Activated T-cell treated with anti-CD3 and anti-CD28 coated beads, Interleukin-2, amount 50 U/mL, for 1 hour (primary cell): Measurements from ENCODE around the gene EXOC3L1.

ENCODE experiments used
- DNase-seq: peaks from one replicate; pipeline ENCODE4 v3.0.0-alpha.2; 2020

Gene EXOC3L1

DNA sequence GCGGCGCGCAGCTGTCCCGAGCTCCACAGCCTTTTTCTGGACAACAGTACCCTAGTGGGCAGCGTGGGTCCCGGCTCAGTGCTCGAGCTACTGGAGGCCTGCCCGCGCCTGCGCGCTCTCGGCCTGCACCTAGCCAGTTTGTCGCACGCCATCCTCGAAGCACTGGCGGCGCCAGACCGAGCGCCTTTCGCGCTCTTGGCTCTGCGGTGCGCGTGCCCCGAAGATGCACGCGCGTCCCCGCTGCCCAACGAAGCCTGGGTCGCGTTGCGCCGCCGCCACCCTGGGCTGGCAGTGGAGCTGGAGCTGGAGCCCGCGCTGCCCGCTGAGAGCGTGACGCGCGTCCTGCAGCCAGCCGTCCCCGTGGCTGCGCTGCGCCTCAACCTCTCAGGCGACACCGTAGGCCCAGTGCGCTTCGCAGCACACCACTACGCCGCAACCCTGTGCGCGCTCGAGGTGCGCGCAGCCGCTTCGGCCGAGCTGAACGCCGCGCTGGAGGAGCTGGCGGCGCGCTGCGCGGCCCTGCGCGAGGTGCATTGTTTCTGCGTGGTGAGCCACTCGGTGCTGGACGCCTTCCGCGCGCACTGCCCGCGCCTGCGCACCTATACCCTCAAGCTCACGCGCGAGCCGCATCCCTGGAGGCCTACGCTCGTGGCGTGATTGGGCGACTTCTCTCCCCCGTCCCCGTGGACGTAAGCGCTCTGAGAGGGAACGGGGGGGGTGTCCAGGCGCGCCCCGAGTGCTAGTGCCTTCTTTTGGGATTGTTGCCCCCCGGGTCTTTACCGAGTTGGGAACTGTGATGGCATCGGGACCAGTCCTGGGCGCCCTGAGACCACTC is 26.6 kb downstream of the EXOC3L1 start:
- DNase-seq, result peak; percentile 59

DNA sequence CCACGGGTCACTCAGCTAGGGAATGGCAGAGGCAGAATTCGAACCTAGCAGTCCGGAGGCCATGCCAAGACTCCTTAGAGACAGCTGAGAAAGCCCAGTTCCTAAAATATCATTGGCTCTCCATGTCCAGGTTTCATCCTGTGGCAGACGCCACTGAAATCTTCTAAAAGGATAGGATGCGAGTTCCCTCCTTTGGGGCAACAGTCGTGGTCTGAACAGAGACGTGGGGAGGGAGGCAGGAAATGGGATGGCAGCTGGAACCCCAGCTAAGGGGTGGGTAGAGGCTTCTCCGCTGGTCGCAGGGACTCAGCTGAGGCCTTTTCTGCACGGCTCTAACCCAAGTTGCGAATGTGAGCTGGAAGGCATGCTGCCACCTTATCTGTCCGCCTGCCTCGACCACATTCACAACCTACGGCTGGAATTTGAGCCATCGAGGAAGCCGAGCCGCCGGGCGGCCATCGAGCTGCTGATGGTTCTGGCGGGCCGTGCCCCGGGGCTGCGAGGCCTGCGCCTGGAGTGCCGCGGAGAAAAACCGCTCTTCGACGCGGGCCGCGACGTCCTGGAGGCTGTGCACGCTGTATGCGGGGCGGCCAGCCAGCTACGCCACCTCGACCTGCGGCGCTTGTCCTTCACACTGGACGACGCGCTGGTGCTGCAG is 27.3 kb downstream of the EXOC3L1 start:
- no peak for DNase-seq

DNA sequence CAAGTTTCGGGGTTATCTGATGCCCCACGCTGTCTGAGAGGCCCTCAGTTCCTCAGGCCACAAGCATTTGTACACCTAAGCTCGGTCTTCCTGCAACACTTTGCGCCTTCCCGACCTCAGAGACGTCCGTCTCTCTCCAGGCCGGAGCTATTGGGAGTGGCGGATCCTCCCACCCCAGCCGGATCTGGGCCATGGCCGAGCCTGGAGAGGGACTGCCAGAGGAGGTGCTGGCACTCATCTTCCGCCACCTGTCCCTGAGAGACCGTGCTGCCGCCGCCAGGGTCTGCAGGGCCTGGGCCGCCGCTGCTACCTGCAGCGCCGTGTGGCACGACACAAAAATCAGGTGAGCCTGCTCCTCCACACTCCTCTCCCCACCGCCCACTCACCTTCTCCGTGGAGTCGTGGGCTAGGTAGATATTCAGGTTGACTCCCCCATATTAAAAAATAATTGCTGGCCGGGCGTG is 28.3 kb downstream of the EXOC3L1 start:
- no peak for DNase-seq

DNA sequence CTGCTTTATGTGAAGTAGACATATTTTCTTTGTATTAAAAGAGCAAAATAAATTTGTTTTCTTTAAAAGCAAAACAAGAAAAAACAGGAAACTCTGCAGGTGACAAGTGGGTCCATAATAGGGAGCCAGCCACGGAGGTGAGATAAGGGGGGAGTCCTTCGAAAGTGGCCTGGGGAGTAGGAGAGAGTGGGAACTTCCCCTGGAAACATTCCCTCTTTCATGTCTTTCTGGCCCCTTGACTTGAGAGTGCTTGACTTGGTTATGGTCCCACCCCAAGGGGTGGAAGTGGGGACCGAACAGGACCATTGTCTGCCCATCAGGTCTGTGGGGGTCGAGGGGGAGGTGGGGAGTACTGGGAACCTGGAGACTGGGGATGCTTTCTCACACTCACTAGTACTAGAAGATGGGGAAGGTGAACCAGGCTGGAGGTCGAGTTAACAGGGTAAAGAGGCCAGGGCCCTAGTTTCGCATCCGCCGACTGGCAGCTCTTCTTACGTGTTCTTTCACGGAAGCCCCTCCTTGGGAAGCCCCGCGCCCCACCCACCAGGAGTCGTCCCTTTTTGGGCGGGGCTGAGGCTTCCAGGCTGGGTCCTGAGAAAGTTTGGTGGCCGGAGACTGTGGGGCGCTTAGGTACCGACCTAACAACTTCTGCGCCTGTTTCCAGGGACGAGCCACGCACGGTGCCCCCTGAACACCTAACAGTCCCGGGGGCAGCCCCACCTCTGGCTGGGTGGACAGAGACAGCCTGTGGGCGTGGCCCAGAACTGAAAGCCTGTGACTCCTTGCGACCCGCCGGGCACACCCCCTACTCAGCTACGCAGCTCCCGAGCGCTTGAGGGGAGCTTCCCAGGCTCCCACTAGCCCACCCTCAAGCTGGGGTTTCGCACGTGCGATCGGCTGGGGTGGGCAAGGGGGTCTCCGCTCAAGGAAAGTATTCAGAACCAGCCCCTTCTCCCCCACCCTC is 31.0 kb downstream of the EXOC3L1 start:
- DNase-seq, result peak; percentile 80

DNA sequence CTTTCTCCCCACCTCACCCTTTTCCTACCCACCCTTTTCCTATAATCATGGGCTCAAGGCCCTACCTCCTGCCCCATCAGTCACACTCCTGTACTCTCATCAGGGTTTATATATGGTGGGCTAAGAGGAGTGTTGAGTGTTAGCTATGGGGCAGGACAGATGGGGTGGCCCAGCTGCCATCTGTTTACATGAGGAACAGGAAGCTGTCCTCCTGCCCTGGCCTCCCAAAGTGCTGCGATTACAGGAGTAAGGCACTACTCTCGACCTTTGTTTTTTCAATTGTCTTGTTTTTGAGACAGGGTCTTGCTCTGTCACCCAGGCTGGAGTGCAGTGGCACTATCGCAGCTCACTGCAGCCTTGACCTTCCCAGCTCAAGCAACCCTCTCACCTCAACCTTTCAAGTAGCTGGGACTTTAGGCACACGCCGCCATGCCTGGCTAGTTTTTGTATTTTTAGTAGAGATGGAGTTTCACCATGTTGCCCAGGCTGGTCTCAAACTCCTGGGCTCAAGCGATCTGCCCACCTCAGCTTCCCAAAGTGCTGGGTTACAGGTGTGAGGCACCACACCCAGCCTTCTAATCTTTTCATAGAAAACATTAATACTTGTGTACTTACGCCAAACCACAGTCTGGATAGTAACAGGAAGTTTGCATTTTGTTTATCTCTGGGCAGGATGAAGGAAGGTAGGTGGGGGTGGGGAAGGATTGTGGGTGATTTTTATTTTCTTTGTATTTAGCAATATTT is 31.9 kb downstream of the EXOC3L1 start:
- DNase-seq, result no peak

DNA sequence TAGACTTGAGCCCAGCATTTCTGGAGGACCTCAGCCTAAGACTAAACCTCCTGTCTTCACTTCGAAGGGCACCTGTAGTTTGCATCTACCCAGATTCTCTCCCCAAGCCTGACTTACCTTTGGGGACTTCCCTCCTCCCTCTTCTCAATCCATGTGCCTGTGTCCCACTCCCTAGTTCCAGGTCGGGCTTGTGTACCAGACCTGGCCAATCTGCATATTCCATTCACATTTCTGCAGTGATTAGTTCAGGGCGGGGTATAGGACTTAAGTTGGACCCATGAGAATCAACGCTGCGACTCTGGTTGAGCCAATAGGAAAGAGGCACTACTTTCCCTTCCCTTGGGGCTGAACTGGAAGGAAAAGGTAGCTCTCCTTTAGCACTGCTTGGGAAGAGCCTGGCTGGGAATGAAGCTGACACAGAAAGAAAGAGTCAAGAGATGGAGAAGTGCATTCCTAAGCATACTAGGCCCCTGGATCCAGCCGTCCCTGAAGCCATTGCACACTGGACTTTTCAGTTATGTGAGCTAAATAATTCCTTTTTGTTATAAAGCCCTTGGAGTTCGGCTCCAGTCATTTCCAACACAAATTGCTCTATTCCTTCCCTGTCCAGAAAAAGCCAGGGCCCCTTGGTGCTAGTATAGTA is 32.7 kb downstream of the EXOC3L1 start:
- DNase-seq, result no peak

DNA sequence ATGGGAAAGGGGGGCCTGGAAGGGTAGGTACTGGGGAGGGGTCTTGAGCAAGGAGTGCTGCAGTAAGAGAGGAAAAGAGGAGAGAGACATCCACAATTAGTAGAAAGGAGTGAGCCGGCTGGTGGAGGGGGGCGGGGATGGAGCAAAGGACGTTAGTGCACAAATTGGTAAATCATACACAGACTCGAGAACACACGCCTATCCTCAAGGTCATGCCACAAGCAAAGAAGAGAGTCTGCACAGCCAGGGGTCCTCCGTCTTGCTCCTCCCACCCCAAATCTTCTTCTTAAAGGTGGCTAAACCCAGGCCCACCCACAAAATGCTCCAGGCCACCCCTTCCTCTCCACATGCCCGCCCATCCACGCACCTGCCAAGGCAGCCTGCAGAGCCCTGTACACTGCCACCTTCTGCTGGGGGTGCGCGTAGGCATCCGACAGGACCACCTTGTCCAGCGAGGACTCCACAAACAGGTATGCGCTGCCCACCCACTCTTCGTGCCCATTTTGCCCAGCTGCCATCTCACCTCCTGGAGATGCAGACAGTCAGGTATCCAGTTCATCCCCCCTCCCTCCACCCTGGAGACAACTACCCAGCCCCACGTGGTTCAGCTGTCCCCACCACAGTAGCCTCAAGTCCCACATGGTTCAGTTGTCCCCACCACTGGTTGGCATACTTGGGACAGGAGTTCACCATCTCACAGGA is 33.6 kb downstream of the EXOC3L1 start:
- no peak for DNase-seq

DNA sequence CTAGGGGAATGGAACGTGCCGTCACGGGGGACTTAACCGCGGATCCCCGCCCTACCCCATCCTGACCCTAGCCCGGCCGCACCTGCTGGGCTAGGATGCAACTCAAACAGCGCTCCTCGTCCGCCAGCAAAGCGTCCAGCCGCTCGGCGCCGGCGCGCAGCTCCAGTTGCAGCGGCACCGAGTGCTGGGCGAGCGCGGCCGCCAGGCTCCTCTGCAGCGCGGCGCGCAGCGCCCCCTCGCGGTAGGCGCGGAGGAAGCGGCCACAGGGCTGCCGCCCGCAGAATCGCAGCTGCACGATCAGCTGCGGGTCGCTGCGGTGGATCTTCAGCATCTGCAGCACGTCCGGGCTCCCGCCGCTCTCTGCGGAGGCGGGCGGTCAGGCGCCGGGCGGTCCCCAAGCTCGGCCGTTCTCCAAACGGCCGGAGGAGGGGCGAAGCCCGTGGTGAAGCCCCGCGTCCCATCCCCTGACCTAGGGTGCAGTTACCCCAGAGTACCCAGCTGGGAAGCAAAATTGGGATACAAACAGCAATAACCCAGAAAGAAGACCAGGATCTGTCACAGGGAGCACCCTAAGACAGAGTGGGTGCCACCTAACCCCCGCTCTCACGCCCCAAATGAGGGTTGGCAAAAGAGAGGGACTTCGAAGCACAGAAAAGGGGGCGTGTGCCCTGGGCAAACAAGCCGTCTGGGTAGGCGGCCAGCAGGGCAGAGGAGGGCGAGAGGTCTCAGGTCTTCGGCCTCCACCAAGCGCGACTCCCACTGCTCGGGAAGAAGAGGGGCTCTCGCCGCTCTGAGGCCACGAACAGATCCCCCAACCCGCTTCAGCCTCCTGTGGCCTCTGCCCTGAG is 34.4 kb downstream of the EXOC3L1 start:
- peak; percentile 87 for DNase-seq

DNA sequence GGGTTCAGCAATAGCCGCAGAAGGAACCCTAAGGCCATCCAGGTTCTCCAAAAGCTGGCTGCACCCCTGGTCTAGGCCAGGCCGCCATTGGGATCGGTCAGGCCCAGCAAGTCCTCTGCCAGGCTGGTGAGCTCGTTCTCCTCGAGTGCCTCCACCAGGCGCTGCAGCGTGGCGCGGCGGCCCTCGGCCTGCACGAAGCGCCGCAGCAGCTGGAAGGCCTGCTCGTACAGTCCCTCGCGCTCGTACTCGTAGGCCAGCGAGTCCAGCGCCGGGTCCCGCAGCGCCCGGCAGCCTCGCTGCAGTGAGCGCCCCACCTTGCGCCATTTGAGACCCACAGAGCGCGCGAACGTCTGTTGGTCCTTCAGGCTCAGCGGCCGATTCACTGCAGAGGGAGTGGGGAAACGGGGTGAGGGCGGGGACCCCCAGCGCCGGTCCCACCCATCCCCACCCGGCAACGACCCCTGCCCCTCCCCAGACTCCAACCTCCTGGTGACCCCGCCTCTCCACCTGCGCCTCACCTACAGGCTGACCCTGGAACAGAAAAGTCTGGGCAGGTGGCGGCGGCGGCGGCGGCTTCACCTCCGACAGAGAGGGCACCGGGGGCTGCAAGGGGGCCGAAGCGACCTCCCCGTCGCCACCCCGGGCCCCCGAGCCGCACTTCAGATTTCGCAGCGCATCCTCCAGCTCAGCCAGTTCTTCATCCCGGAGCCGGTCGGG is 35.2 kb downstream of the EXOC3L1 start:
- DNase-seq, result no peak

DNA sequence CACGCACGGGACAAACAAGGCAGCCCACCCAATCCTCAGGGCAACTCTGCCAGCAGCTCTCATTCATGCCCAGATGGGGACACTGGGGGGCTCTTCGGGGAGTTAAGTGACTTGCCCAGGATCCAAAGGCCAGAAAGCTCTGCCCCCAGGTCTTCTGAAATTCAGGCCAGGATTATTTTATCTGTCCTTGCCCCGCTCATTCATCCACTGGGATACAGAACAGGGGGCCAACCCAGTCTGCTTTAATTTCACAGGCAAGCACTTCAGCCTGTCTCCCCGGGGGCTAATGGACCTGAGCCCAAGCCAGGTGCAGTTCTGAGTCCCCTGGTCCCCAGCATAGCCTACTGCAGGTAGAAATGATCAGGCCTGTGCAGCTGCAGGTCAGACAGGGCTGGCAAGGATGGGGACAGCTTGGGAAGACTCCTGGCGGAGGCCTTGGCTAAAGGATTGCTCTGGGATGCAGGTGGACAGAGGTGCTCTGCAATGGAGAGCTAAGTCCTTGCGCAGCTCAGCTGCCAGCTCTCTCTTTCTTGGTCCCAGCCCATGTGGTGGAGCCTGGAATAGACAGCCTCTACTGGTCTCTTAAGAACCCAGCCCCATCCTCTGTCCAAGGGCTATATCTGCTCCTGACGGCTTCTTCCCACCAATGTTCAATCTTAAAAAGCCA is 38.4 kb downstream of the EXOC3L1 start:
- no peak for DNase-seq

DNA sequence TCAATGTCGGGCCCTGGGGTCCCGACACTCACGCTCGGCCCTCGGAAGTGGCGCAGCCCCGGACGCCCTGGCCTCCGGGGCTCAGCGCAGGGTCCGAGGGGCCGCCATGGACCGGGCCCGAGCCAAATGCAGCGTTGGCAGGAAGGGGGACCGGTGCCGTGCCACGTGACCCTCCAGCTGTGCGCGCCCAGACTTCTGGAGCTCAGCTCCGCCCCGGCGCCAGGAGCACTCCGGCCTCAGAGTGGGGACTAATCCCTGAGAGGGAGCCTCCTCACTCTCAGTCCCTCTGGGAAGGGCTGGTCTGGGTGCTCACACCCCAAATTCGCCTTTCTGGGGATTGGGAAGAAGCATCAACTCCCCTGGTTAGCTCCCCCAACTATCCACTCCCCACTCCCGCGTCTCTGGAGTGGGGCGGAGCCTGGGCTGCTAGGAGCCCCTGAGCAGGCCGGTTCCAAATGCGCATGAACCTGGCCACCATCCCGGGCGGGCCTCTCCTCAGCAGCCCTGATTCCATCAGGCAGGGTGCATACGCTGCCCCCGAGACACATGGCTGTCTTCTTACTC is 39.0 kb downstream of the EXOC3L1 start, which contains the start of gene B3GNT9:
B3GNT9 (minus strand) TSS at position 166 of the 564 bp plus-strand sequence. CDS start 513 bp downstream, outside the sequence.
- peak; percentile 51 for DNase-seq

DNA sequence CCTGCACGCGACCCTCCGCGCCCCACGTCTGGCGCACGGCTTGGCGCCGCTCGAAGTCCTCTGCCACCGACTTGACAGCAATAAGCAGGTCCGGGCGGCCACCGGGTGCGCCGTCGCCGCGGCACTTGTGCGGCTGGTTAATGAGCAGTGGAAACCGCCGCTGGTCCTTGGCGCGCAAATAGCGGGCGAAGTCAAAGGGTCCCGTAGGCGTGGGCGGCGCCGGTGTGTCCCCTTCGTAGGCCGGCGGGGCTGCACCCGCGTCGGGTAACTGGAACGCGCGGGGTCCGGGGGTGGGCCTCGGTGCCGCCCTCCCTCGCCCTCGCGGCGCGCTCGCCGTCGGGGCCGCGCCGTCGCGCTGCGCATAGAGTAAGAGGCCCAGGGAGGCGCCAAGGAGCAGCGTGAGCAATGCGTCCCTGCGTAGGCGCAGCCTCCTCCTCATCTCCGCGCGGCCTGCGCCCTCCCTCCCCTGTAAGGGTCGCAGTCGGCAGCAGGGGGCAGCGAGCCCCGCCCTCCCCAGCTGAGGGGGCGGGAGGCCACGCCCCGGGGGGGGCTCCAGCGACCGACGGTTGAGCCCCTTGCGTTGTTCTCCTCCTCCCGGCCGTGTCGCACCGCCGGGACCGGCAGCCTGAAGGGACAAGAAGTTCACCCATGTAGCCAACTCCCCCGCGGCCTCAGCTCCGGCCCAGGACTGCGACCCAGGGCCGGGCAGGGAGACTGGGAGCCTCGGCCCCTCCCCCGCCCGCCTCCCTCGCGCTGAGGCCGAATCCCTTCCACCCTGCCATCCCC is 39.7 kb downstream of the EXOC3L1 start:
- DNase-seq, result peak; percentile 55

DNA sequence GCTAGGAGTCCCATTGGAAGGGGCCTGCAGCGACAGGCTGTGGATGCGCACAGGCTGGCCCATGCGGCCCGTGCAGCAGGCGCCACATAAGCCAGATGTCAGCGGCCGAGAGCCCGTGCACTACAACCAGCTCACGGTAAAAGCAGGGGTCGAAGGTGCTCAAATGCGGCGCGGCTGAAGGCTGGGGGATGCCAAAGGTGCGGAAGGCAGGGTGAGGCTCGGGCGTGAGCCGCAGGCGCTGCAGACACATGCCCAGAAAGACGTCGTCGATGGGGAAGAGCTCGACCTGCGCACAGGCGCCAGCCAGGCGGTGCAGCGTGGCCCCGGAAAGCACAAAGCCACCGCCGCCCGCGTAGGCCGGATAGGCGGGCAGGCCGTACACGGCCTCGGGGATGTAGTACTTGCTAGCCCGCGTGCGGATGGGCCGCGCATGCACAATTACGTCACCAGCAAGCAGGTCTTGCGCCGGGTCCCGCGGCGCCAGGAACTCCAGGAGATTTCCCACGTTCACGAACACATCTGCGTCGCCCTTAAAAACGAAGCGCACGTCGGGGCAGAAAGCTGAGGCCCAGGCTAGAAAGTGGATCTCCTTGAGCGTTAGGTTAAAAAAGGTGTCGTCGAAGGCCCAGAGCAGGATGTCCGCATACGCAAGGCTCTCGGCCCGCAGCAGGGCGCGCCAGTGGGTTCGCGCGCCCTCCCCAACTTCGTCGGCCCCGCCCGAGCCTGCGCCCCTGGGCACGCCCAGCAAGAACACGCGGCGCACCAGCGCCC is 40.5 kb downstream of the EXOC3L1 start:
- DNase-seq, result no peak

DNA sequence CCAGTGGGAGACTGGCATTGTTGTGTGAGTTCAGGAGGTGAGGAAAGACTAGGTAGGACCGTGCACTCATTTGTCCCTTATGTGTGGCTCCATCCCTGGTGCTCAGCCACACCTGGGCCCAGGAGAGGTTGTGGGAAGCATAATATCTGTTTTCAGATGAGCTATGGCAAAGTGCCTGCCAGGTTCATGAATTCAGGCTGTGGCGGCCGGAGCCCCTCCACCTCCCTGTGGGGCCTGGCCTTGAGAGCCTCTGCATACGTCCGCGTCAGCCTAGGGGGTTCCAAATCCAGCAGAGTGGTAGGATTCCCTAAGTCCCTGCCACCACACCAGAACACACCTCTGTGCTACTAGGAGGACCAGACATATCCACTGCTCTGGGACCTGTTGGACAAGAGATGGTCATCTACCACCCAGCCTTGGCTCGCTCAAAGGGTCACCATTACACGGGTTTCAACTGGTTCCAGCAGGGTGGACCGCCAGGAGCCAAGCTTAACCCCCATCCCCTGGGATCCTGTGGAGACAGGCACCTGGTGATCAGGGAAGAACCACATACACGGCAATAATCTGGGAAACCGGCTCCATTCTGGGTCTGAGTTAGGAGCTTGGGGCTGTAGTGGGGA is 41.2 kb downstream of the EXOC3L1 start:
- DNase-seq, result no peak

DNA sequence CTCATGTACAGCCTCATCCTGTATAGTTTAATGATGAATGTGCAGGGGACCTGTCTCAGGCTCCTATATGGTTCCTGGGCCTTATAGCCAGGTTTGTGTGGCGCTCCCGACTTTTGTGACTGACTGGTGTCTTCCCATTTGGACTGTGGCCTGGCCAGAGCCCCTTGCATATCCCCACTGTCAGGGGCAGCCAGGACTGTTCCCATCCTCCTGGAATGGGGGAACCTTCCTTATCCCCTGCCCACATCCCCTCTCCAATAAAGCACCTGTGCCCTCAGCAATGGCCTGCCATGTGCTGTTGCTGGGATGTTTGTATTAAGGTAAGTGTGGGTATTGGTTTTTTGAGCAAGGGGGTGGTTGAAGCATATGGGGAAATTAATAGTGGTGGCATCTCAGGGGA is 41.7 kb downstream of the EXOC3L1 start:
- DNase-seq, result no peak

DNA sequence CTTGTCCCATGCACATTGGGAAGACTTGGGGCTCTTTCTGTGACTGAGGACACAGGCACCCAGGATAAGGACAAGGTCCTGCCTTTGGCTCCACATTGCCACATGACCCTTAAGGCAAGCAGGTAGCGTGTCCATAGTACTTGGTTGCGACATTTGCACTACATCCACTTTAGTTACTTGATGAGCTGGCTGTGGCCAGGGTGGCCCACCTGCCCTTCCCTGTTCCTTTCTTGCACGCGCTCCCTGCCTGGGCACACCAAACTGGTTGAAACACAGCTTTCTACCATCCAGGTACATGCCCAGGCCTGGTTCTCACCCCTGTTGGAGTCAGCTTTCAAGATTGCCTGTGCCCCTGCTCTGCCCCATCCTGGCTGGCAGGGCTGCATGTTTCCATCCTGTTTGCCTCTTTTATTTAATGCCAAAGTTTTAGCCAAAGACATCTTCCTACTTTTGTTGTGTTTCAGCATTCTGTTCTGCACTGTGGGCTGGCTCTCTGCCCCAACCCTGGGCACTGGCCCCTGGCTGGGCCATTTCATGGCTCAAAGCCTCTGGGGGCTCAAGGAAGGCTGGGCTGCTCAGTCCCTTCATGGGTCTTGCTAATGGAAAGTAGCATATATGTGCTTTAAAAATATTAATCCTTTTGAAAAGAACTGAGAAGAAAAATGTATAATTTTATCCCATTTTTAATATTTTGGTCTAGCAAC is 42.3 kb downstream of the EXOC3L1 start:
- DNase-seq, result no peak
